HG03354 (cell line): Measurements from ENCODE around the gene MATK.

Source experiments
- ATAC-seq: cut with Tn5 transposase; IDR thresholded peaks from one replicate; pipeline ENCODE4 v1.9.1; 2021; ENCODE audit warnings: mild to moderate bottlenecking; ENCODE audit not compliant: unreplicated experiment, poor library complexity, severe bottlenecking

The MATK gene

DNA sequence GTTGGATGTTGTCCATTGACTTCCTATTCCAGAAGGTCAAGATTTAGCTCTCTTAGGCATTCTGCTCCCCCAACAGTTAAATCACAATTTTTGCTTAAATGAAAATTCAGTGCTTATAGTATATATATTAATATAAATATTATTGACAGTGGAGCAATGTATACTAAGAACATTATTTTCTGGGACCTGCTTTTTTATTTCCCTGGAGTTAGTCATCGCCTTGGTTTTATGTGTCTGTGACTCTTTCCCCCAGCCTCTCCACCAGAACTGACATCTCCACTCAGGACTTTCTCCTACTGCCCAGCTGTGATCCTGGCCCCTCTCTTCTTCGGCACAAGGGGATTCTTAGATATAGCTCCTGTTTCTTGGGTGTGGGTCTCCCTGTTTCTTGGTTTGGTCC, 10.2 kb upstream of the MATK start:
- ATAC-seq = no peak

DNA sequence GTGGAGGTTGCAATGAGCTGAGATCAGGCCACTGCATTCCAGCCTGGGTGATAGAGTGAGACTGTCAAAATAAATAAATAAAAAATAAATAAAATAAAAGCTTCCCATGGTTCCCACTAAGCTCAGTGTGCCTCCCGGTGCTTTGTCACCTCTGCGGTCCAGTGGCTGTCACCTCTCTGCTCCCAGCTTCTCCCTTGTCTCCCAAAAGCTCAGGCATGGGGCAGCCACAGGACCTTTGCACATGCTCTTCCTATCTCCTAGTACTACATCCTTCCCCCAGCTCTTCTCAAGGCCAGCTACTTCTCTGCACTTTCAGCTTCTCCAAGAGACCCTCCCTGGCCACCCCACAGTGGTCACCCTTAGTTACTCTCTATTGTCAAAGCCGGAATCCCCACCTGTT, 7.6 kb upstream of the MATK start:
- ATAC-seq = no peak

DNA sequence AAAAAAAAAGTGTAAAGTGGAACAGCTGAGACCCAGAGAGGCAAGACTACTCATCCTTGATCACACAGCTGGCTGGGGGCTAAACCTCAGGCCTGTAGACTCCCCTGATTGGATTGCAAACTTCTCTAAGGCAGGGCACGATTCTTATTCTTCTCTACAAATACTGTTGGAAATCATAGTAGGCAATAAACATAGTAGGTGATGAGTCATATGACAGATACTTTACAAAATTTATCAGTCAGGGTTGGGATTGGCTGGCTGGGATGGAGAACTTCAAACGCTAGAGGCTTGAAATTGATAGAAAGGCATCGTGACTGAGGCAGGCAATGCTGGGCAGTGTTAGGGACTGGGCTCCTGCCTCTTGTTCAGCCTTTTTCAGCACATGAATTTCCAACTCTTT, 5.9 kb upstream of the MATK start:
- no peak for ATAC-seq

DNA sequence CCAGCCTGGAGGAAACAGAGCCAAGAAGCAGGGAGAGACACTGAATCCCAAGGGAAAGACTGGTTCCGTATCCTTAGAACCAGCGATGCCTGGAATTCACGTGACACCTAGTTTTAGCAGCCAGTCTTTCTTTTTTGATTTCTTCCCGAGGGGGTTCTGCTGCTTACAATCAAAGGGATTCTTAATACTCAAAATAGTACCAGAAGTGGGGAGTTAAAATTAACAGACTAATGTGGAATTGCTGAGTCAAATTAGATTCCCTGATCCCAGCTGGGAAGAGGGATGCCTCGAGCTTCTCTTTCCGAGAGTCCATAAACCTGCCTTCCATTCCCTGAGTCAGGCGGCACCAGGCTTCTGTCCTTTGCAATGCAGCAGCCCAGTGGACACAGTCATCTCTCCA, 4.8 kb upstream of the MATK start:
- ATAC-seq = no peak

DNA sequence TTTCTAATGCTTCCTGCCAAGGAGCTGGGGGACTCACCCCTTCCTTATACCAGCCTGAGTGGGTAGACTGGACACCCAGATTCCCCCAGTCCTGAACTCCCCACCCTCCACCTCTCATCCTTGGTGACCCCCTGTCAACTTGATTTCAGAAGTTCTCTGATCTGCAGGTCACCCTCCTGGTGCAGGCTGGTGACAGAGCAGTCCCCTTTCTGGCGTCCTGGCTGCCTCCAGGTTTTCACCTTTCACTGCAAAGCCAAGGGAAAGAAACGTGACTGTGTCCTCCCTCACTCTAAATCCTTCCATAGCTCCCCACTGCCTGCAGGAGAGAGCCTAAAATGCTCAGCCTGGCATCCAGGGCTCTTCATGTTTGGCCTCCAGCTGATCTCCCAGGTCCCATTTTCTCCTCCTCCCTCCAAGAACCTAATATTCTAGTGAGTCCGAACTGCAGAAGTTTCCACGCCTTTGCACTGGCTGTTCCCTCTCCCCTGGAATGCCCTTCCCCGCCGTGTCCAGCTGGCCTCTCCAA, 4.1 kb upstream of the MATK start:
- ATAC-seq = no peak

DNA sequence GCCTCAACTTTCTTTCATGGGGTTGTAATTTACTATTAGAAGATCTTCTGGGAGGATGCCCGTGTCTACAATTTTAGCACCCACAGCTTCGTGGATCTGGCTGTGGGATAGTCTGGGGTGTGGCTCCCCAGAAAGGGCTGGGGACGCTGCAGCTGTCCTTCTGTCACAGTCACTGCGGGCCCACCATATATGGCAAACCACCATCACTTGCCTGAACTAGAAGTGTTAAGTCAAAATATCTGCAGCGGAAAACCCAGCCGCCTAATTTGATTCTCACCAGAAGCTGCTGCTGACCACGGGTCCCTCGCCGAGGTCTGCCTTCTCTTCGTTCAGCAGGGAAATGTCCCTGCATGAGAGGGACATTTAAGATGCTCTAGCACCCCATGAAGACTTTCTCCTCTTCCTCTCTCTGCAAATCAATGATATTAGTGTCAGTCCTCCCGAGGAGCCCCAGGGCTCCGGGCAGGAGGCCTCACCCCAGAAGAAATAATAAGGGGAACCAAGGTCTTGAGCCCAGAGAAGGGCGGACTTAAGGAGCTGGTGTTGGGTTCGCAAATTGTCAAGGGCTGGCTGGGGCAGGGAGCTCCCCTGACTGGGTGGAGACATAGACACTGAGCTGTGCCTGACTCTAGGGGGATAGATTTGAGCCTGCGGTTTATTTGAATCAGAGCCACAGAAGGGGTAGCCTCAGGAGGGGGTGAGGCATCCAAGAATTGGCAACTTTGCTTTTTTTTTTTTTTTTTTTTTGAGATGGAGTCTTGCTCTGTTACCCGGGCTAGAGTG, 3.0 kb upstream of the MATK start:
- no peak for ATAC-seq

DNA sequence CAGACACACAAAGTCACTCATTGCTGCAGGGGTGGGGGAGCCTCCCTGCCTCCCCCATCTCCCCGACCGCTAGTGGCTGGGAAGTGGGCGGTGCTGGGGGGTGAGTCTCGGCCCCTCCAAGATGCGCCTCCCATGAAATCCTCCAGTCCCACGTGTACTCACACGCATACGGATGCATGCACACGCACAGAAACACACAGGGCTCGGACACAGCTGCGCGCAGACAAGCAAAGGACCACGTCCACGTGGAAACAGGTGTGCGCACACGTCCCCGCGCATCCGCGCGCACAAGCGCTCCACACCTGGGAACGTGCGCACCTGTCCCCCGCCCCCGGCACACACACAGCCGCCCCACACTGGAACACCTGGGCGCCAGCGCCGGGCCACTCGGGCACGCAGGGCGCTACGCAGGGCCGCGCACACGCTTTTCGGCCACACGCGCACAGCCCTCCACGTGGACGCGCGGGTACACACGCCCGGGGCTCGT, 687 bp downstream of the MATK start:
- no peak for ATAC-seq

DNA sequence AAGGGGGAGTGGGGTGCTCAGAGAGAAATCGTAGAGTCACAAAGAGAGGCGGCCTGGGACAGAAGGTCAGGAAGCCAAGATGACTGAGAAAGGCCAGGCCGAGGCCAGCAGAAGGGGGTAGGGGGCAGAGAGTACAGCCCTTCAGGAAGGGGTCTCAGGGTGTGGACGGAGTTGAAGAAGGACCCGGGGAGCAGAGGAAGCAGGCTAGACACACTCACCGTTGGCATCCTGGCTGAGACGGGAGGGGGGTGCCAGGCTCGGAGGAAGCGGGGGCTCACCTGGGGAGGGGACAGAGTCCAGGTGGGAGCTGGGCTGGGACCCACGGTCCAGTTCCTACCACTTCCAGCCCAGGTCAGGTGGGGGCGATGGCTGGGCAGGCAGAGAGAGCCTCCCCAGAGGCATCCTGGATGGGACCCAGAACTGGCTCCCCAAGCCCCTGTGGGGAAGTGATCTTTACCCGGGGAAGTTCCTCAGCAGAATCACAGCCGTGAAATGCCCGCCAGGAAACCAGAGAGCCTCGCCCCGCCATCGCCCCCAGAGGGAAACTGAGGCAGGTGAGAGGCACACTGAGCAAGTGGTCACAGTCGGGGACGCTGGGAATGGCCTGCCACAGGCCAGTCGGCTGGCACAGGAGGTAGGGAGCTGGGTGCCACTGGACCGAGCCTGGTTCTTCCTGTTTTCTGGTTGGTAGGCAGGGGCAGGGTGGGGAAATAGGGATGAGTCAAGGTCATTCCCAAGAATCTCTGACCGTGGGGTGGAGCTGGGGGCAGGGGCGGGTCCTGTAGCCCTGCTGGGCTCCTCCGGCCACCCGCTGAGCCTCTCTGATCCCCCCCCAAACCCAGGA, 1.4 kb downstream of the MATK start:
- no peak for ATAC-seq

DNA sequence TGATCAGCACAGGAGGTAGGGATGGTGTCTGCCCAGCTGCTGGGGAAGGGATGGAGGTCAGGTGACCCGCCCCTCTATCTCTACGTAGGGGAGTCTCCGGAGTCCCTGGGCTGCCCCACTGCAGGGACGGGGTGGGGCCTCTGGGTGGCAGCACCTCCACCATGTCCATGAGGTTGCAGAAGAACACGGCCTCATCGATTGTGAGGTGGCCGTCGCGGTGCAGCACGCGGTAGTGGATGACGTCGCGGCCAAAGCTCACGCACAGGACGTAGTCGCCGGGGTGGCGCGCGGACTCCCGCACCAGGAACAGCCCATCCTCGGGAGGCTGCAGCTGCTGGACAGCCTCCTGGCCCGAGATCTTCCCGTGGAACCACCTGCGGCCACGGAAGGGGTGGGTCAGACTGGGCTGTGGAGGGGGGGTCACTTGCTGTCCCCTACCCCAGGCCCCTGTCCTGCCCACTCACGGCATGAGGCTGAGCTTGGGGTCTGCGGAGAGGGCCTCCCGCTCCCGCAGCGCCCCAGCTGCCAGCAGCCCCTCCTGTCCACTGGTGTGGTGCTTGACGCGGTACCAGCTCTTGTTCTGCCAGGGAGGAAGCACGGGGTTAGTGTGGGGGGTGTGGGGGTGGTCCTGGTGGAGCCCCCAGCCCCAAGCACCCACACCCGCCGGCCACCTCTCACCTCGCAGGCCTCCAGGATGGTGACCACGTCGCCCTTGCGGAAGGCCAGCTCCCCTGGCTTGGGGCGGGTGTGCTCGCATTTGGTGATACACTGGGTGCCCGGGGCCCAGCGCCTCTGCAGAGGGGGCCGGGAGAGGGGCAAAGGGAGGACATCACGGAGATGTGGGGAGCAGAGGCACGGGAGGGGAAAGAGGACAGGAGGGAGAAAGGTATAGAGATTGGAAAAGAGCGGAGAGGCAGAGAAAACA, 2.3 kb downstream of the MATK start:
- no peak for ATAC-seq

DNA sequence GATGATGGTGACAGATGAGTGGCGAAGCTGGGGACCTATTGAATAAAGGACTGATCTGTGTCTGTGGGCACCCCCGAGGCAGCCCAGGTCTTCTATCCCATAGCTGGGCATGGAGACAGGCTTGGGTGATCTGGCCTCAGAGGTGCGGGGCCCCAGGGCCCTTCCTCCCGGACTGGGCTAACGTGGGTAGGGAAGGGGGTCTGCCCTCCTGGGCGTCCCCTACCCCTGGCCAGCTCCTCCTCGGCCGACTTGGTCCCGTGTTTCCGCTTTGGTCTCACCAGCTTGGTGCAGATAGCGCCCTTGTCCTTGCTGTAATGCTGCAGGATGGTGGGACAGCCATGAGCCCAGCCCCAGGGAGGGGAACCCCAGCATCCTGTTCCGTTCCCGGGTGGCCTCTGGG, 3.3 kb downstream of the MATK start:
- no peak for ATAC-seq

DNA sequence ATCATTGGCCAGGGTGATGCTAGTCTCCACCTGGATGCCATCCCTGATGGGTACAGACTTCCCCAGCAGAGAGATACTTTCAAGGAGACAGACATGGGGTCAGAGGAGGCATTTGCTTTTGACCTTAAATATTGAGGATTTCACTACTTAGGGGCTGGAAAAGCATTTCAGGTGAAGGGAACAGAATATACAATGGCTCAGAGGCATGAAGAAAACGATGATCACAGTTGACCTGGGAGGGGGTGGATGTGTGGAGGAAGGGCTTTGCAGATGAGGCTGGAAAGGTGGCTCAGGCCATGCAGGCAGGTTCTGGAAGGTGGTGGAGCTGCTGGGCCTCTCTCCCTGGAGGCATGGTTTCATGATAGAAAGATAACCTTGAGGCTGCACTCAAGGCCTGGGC, 3.9 kb downstream of the MATK start:
- no peak for ATAC-seq

DNA sequence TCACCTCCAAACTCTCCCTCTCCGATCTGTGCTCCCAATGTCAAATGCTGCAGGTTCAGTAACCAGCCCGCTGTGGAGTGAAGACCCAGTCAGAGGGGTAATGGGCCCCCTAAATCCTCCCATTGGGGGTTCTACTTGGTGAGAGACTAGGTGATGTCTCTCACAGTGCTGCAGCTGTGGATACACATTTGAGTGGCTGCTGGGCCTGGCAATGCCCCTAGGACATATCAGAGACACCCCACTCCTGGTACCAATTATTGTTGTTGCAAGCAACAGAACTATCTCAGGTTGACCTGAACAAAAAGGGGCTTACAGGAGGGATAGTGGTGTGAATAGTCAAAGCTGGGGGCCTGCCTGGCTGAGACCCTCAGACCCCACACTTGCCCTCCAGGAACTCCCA, 4.6 kb downstream of the MATK start:
- ATAC-seq = no peak

DNA sequence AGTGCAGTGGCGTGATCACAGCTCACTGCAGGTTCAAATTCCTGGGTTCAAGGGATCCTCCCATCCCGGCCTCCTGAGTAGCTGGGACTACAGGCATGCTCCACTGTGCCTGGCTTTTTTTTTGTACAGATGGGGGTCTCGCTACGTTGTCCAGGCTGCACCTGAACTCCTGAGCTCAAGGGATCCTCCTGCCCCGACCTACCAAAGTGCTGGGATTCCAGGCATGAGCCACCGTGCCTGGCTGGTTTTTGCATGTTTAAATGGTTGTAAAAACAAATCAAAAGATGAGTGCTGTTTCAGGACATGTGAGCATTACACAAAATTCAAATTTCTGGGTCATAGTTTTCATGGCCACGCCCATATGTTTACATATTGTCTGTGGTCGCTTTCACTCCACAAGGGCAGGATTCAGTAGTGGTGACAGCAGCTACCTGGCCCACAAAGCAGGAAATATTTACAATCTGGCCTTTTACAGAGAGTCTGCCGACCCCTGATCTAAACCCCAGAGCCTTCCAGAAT, 5.3 kb downstream of the MATK start:
- ATAC-seq = no peak

DNA sequence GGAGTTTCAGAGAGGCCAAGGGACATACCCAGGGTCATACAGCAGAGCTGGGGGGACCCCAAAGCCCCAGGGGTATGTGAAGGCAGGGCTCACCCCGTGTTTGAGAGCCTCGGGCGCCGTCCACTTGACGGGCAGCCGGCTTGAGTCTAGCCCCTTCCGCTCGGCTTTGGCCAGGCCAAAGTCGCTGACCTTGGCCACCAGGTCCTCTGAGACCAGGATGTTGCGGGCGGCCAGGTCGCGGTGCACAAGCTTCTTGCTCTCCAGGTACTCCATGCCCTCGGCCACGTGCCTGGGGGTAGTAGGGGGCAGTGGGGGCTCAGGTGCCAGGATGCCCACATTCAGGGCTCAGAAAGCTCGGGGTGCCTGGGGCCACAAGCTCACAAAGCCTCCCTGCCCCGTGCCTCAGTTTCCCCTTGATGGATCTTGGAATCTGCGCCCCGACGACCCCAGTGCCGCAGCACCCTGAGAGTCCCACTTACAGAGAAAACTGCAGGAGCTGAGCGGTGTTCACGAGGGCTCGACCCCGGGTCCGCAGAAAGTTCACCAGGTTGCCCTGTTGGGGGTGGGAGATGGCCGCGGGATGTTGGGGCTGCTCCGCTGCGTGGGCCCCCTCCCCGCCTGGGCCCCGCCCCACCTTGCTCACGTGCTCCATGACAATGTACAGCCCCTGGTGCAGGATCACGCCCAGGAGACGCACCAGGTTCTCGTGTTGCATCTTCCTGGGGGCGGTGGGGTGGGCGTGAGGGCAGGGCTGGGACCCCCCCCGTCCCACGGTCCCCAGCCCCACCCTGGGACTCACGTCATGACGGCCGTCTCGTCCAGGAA, 7.1 kb downstream of the MATK start:
- no peak for ATAC-seq

DNA sequence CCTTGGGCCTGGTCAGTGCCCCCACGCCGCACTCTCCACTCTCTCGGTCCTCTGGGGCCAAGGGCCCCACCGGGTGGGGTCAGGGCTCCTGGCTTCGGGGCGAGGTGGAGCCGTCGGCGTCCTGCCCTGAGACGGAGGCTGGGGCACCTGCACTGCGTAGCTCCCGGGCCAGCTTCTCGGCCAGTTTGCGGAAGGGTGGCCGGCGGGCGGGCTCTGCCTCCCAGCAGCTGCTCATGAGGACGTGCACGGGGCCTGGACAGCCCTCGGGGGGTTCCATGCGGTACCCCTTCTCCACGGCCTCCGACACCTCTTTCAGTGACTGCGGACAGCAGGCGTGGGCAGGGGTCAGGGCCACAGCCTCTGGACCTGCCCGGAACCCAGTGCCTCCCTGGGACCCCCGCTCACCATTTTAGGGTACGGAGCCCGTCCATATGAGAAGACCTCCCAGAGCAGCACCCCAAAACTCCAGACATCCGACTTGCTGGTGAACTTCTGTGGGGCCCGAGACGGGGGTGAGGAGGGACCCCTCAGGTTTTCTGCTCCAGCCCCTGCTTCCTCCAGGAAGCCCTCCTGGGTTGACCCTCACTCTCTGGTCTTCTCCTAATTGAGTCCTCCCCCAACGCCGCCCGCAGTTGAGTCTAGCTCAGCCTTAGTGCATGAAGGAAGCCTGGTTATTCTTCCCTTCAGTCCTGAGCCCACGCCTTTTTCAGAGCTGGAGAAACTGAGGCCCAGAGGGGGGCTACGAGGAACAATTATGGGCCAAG, 7.9 kb downstream of the MATK start:
- no peak for ATAC-seq

DNA sequence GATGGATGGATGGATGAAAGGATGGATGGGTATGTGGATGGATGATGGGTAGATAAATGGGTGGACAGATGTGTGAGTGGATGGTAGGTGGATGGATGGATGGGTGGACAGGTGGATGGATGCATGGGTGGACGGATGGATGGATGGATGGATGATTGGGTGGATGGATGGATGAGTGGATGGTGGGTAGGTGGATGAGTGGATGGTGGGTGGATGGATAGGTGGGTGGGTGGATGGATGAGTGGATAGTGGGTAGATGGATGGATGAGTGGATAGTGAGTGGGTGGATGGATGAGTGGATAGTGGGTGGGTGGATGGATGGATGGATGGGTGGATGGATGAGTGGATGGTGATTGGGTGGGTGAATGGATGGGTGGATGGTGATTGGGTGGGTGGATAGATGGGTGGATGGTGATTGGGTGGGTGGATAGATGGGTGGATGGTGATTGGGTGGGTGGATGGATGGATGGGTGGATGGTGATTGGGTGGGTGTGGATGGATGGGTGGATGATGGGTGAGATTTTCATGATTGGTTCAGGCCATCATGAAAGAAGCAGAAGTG, 9.6 kb downstream of the MATK start:
- no peak for ATAC-seq

DNA sequence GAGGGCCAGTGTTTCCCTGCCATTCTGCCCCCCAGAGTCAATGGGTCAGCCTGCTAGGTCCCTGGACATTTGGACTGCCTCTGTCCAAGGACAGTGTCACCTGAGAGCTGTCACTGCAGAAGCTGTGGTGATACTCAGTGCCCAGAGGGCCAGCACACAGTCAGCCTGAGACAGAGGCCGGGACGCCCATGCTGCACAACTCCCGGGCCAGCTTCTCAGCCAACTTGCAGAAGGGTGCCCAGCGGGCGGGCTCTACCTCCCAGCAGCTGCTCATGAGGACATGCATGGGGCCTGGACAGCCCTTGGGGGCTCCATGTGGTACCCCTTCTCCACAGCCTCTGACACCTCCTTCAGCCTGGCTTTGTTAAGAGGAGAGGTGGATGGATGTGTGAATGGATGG, 10.3 kb downstream of the MATK start:
- no peak for ATAC-seq

DNA sequence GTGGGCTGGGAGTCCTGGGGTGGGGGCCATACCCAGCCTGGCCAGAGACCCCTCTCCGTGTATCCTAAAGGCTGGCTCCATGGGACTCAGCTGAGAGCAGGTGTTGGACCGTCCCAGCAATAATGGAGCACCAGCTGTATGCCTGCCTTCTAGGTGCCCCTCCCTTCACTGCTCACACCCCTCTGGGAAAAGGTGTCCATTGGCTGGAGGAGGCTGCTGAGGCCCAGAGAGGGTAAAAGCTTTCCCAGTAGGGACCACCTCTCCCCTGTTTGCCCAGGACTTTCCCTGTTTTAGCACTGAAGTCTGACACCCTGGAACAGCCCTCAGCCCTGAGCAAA, 10.8 kb downstream of the MATK start:
- ATAC-seq = no peak
